ENCODE results near the gene KRT4.
A peak's percentile ranks its signal among the peaks of the same experiment; 100 is the strongest.

Gene KRT4

DNA sequence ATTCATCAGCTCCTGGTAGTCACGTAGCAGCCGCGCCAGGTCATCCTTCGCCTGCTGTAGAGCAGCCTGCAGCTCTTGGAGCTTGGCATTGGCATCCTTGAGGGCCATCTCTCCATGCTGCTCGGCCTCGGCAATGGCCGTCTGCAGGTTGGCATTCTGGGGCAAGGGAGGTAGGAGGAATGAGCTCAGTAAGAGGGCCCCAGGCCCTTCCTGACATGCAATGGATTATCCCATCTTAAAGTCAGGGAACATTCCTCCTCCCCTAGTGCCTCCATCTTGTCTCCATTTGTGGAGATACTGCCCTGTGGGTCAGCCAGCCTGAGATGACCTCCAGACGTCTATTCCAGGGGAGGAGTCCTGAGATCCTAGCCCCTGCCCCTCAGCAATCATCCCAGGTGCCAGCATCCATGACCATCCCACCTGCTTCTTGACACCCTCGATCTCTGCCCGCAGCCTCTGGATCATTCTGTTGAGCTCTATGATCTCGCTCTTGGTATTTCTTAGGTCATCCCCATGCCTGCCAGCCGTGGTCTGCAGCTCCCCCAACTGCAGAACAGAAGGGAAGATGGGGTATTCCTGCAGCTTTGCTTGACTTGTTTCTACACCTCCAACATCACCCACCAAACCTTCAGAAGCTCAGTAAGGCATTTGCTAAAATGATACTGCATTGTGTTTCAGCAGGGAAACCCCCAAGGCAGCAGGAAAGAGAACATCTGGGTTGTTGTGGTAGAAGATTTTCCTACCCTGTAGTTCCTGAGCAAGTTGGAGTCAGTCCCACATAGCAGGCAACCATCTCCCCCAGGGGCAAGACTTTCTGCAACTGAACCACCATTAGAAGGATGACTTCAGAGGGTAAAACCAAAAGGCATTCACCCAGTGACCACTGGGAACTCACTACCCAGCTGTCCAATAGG, 22.4 kb downstream of the KRT4 start:
- DNase-seq, result no peak

DNA sequence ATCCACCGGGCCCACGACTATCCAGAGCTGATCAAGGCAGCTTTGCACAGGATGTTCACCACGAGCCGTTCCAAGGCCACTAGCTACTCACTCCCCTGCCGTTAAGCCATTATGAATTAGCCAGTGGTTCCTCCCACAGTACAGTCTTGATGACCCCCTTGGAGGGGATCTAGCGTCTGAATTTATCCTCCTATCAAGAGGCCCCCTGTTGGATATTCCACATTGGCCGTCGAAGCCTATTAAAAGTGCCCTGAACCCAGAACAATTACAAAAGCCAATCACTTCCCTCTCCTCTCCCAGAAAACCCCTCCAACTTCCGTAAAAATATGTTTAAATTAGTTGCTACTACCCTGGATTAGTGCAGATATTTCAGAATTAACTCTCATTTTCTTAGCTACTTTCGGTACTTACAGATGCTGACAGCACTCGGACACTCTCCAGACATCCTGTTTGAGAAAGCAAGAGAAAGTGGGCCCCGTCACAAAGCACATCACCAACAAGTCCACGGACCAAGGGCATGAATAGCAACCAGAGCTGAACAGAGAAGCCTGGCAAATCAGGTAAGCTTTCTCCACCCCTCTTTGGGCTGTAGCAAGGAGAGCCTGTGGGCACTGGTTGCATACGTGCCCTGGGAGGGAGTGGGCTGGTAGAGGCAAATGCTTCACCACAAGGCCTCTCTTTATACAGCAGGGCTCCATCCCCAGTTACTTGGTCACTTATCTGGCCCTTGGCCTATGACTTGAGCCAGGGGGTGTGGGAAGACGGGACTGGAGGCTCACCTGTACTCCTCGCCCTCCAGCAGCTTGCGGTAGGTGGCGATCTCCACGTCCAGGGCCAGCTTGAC, 23.3 kb downstream of the KRT4 start:
- no peak for DNase-seq

DNA sequence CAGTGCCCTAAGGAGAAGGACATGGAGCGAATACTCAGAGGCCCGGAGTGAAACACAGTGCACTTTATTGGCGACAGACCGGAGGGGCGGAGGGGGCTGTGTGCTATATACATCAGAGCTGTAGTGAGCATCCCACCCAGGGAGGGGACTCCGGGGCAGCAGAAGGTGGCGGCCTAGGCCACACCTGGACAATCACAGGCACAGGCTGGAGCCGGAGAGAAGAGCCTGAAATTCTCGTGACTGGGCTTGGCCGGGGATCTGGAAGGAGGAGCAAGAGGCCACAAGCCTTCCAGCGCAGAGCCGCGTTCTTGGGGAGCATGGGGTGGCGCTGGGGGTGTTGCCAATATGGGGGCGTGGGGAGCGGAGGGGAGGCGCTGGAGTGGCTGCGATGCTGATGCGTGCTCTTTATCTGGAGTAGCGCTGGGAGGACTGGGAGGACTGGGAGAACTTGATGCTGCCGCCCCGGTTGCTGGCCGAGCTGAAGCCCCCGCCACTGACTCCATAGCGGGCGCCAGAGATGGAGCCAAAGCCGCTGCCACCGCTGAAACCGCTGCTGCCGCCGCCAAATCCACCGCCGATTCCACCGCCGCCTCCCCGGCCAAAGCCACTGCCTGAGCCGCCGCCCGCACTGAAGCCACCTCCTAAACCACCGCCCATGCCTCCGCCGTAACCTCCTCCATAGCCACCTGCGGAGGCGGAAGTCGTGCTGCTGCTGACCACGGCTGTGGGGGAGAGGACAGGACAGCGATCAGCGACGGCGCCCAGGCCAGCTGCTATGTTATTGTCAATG, 24.1 kb downstream of the KRT4 start:
- peak; percentile 9 for DNase-seq

DNA sequence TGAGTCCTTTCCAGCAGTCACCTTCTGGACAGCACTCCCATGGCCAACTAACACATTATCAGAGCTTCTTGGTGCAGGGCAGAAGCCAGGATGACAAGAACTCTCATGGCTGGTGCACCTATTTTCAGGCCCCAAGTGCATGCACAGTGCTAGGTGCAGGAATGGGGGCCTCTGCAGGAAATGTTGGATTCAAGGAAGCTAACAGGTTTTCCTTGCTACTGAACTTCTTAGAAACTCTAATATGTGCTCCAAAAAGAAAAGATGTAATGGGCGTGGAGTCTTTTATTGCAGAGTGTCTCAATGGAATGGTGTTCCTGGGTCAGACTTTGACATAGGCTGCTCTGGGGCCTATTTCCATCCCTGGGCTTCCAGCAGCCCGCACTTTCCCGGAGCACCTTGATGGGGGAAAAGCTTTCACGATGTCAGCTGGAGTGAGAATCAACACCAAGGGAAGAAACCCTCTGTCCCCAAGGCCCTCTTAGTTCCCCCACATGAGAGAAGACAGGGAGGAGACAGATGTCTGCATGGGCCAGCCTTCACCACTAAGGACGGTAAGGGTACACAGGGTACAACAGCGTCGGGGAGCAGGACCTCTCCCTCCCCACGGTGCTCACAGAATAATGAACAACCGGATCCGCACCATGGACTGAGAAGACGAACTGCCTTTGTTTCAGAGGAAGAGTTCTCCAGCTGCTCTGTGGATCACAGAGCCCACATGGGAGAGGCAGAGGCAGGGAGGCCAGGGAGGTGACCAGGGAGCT, 24.9 kb downstream of the KRT4 start:
- no peak for DNase-seq

DNA sequence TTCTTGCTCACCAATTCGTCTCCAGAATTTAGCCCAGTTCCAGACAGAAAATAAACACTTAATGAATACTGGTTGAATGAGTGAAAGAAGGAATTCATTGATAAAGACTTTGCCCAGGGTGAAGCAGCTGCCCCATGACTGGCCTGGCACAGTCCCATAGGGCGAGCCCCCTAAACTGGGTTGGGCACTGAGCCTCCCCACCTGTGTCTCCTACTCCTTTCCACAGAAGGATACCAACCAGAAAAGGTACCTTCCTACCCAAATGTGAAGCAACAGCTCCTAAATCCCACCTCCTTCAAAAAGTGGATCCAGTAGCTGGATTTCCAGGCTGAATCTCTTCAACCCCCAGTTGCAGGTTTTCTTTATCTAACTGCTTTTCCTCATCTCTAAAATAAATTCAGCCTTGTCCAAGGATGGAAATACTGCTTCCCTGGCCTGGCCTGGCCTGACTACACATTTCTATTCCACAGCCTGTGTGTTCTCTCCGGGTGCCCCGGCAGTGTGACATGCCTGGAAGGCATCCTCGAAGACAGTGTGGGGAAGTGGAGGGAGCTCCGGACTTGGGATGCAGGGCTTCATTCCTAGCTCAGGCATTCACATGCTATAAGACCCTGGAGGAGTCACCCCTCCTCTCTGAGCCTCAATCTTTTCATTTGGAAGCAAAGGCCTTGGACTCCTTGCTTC, 25.6 kb downstream of the KRT4 start:
- no peak for DNase-seq

DNA sequence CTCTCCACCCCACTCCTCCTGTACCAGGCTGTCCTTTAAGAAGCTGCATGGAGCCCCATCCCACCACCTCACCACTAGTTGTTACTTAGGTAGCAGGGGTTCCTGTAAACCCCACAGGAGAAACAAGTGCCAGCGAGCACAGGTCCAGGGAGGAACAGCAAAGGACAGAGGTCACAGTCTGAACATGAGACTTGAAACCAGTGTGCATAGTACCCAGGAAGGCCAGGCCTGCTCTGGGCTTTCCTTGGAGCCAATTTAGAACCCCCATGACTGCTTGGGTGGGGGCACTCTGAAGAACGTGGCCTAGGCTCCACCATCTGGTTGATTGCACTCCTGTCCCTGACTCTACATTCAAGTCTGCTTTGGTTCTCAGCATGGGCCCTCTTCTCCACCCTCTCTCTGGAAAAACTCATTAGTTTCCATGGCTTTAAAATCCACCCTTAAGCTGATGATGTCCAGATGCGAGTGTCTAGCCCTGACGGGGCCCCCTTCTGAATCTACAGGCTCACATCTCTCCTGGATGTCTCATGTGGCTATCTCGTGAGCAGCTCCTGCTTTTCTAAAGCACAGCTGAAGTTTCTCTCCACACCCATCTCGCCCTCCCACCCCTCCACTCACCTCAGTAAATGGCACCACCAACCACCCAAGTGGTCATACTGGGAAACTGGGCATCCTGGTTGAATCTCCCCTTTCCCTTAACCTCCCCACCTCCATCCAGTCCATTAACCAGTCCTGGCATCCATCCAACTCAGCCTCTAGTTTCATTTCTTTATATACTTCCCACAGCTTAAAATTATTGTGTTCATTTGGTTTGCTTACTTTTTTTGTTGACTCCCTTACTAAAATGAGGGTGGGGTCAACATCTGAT, 26.4 kb downstream of the KRT4 start:
- no peak for DNase-seq

DNA sequence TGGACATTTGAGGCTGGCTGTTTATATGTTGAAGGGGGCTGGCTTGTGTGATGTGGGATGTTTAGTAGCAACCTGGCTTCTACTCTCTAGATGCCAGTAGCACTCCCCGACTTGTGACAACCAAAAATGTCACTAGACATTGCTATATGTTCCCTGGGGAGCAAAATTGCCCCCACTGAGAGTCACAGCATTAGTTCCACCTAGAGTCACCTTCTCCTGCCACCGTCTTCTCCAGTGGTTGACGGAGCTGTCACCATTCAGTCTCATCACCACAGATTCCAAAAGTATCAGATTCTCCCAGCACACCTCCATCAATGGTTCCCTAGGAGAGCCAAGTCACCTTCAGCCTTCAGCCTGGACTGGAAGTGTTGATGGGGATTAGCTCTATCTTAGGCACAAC, 29.0 kb downstream of the KRT4 start:
- no peak for DNase-seq

DNA sequence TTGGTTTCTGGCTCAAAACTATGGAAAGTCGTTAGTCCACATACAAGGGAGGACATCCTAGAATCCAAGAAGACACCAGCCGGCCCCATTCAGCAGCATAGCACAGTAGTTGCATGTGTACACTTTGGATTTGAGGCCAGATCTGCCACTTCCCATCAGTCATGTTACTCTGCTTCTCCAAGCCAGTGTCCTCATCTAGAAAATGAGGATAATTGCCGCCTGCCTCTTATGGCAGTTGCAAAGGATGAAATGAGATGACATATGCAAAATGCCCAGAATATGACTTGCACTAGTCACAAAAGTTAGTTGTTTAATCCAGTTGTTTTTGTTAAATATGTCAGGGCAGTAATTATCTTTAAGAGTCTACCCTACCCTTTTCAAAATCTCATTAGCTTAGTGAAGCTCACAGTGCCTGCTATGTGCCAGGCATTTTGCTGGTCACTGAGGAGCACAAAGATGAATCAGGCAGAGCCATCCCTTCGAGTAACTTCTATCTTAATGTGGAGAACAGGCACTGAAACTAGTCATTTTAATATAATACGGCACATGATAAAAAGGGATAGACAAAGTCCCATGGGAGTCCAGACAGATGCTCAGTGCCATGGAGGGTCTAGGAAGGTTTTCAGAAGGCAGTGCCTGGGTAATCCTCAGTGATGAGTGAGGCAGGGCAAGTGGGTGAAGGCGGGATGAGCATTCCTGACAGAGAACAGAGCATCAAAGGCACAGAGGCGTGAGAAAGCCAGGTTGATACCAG, 30.2 kb downstream of the KRT4 start:
- DNase-seq, result no peak

DNA sequence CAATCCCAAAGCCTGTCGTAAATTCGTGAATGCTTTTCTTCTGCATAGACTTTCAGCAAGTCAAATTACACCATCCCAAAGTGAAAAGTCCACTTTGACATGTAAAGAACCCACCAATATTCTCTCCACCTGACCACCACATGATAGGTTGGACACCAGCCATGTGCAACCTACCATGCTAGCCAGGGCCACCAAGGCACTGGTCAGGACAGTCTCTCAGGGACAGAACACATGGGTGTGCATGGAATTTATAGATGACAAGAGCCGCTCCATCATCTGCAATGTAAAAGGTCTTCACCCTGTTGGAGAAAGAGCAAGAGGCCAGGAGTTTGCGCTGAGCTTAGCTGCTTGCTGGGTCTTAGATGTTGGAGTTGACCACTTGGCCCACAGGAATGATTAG, 31.4 kb downstream of the KRT4 start:
- DNase-seq, result no peak

DNA sequence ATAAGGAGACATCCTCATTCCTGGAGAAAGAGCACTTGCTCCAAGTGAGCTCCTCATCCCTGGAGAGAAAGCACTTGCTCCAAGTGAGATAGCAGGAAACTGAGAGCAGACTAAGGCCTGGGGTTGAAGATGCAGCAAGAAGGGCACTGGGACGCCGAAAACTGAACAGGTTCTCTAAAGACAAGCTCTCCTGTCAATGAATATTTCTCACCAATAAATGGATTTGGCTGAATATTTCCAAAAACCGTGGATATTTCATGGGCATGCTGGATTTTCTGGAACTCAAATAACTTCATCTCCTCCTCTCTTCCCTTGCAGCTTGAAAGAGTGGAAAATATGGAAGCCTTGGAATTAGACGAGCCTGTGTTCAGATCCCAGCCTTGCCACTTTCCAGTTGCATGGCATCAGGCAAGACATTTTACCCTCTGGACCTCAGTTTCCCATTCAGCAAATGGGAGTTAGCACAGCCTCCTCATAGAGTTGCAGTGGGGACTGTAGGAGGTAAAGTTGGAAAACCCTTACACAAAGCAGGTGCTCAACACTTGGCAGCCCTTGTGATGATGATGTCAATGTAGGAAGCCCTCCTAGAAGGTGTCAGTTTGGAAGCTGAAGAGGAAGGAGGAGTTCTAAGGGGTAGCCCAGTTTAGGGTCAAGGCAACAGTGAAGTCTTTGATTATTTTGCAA, 32.4 kb downstream of the KRT4 start:
- no peak for DNase-seq

DNA sequence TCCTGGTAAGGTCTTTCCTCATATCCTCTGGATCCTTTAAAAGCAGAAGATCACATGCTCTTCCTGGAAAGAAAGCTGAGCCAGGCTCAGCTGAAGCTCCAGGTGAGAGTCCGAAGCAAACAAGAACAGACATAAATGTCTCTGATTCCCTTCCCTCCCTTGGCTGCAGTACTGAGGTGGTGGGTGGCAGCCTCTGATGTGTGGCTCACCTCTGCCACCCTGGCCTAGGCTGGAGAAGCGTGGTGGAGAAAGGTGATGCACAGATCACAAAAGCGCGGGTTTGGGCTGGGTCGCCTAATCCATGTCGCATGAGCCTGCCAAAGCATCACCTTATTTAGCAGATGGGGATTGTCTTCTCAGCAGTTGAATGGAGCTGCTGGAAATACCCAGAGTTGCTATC, 34.0 kb downstream of the KRT4 start:
- DNase-seq, result no peak

DNA sequence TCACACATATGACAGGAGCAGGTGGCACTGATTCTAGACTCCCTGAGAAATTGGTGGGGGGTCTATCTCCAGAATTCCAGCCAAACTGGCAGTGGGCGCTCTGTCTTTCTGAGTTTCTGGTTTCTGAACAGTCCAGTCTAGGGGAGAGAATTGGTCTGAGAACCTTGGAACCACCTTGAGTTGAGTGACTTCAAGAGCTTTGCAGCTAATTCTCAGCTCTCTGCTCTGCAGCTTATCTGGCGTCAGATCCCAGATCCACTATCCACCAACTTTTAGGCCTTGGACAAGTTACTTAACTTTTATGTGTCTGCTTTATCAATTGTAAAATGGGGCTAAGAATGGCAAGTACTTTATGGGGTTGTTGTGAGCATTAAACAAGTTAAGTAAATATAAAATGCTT, 35.1 kb downstream of the KRT4 start:
- DNase-seq, result no peak

DNA sequence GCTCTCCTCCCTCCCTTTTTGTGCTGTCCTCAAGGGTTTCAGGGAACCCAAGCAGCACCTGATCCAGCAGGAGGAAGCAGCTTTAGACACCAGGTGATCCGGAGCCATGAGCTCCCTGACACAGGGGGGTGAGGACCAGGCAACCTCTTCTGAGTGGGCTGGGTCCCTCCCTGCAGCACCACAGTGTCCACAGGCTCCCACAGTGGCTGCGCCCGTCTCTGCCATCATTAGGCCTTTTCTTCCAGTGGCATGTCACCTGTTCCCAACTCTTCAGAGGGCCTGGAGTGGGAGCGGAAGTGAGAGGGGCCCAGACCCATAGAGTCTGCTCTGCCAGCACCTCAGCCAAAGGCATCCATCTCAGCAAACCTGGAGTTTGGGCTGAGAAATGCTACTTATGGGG, 36.4 kb downstream of the KRT4 start:
- no peak for DNase-seq

DNA sequence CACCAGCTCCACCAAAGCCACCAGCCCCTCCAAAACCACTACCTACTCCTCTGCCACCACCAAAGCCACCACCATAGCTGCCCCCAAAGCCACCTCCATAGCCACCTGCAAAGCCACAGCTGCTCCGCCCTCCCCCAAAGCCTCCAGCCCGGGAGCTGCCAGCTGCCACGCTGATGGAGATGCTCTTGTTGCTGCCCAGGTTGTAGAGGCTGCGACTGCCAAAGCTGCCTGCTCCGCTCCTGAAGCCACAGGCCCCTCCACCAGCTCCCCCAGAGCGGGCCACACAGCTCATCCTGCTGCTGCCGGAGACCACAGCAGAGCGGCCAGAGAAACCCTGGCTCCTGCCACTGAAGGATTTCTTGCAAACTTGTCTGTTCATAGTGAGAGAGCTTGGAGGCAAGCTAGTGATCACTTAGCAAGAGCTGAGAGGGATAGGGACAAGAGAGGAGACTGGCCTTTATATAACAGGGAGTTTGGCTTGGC, 37.0 kb downstream of the KRT4 start, which contains the start of gene KRT76:
KRT76 (minus strand) TSS at position 433 of the 483 bp plus-strand sequence; CDS start at position 379, 54 bp downstream.
- no peak for DNase-seq

DNA sequence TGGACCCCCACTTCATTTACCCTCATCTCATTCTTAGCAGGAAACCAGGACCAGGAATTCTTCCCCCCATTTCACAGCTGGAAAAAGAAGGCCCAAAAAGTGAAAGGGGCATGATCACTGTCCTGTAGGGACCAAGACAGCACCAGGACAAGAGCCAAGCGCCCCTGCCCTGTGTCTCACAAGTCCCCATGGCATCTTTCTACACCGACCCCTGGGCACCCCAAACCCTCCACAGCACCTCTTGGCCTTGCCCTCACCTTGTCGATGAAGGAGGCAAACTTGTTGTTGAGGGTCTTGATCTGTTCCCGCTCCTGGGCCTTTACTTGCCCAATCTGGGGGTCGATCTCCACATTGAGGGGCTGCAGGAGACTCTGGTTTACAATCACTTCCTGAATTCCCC, 37.5 kb downstream of the KRT4 start:
- DNase-seq, result no peak

DNA sequence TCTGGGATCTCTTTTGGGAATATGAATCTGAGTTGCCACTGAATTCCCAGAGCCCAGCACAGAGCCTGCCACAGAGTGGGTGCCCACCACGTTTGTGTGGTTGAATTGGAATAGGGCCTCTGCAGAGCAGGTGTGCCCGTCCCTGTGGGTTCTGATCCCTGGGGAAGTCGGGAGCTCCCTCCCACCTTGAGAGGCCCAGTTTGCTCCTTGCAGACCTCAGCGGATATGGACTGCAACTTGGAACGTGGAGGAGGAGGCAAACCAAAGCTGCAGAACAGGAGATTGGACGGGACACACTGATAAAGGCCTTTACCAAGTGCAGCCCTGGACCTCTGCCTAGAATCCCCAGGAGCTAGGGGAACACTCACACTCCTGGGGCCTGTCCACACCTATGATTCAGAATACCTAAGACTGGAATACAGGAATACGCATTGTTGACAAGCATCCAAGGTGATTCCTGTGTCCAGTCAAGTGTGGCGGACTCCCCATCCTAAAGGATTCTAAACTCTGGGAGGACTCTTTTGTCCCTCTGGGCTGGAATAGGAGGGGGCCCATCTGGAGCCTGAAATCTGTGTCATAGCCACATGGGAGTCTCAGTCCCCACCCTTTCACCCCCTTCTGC, 39.2 kb downstream of the KRT4 start:
- DNase-seq, result no peak

DNA sequence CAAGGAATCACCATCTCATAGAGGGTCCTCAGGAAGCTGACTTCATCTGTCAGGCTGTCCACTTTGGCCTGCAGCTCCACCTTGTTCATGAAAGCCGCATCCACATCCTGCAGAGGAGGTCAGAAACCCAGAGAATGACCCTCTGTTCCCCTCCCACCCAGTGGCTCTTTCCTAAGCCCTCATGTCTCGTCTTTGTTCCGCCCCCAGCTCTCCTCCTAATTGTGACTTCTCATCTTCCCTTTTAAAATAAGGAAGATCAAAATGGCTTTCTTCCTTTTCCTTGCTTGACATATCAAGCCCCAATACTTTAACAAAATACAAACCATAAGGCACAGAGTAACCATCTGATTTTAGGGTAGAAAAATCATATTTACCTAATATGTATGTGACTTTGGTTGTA, 41.1 kb downstream of the KRT4 start:
- no peak for DNase-seq

DNA sequence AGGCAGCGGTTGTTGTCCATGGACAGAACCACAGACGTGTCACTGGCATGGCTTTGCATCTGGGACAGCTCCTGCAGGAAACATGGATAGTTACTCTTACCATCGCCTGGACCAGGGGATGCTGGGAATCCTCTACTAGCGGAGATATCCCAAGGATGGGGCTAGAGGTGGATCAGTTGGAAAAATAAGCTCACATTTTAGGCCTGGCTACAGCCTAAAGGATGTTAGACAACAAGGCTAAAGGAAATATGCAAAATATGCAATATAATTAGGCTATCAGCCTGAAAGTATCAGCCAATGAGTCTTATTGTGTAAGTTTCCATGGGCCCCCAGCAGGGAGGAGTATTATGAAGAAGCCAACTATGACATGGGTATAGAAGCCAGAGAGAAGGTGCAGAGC, 41.7 kb downstream of the KRT4 start:
- no peak for DNase-seq

DNA sequence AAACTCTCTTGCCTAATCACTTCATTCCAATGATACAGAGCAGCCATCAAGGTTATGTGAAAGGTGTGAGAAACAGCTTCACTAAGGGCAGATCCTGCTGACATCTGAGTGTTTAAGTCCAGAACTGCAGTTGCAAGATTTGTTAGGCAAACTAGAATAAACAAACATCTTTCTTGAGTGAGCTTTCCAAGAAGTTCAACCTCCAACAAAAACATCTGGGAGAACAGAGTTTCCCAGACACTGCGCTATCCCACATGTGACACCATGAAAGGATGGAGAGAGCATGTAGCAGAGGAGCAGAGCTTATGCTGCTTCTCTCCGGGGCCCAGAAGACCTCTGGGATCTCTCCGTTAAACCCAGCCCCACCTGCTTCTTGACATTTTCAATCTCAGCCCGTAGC, 42.4 kb downstream of the KRT4 start:
- DNase-seq, result no peak

Data from activated CD4-positive, alpha-beta T cell treated with anti-CD3 and anti-CD28 coated beads for 48 hours (primary cell).